Measurements from ENCODE around the gene IRF3.
"Not testable (repeated sequence)": the region's sequence is repeated elsewhere in the genome, so short reads cannot be mapped to it uniquely, and the experiment has no call there.

The IRF3 gene

DNA sequence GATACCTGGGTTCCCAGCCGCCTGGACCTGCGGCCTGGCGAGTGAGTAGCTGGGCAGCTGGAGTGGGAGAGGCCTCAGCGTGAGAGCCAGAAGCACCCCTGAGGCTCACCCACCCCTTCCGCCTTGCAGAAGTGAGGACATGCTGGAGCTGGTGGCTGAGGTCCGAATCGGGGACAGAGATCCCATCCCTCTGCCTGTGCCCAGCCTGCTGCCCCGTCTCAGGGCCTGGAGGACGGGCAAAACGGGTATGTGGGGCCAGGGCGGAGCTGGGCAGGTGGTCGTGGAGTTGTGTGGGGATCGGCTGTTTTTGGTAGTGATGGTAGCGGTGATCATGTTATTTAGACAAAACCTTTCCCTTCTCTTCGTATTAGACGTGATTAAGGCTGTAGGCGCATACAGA is 19.1 kb downstream of the IRF3 start:
- DNase-seq (ENCODE audit: low read depth in 2 of 2): no peak

DNA sequence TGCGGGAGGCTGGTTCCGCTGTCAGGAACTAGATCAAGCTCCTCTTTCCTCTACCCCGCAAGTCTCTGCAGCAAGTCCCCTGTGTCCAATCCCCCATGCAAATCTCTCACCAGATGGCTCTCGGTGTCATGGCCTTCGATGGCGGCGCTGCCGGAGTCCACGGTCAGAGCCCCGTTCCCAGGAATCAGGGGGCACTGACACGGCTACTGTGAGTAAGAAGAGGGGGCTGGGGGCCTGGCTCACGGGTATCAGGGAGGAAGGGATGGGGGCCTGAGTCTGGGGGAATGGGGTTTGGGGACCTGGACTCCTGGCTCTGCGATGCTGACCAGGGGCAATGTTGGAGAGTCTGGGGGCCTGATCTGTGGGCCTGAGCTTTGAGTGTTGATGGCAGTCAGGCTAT is 19.7 kb downstream of the IRF3 start:
- DNase-seq (ENCODE audit: low read depth in 2 of 2): no peak

DNA sequence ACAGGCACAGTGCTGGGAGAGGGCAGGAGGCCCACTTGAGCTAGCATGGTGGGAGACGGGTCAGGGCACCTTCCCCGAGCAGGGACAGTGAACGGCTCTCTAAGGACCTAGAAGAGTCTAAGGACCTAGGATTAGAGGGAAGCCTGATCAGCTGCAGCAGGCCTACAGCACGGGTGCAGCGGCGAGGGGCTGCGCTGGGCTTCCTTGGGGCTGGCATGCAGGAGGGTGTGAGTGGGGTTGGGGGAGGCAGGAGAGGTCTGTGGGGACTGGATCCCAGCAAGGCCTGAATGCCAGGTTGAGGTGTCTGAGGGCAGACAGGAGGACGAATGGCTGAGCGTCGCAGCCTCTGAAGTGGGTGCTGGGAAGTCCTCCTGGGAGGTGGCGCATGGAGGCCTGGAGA is 20.1 kb downstream of the IRF3 start:
- DNase-seq (ENCODE audit: low read depth in 2 of 2): no peak

DNA sequence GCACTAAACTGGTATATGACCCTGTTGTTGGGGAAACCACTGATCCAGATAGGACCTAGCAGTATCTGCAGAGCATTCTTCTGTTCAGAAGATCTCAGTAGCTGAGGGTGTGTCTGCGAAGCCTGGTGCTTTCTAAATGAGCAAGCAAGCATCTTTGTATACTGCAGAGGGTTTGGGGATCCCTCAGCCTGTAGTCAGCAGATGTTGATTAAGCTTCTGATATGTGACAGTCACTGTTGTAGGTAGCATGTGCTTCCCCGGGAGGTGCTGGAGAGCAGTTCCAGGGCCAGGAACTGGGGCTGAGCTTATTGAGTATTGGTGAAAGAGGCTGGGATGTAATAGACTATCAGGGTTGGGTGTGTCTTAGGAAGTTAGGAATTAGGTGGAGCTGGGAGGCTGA is 22.2 kb downstream of the IRF3 start:
- DNase-seq (ENCODE audit: low read depth in 2 of 2): no peak

DNA sequence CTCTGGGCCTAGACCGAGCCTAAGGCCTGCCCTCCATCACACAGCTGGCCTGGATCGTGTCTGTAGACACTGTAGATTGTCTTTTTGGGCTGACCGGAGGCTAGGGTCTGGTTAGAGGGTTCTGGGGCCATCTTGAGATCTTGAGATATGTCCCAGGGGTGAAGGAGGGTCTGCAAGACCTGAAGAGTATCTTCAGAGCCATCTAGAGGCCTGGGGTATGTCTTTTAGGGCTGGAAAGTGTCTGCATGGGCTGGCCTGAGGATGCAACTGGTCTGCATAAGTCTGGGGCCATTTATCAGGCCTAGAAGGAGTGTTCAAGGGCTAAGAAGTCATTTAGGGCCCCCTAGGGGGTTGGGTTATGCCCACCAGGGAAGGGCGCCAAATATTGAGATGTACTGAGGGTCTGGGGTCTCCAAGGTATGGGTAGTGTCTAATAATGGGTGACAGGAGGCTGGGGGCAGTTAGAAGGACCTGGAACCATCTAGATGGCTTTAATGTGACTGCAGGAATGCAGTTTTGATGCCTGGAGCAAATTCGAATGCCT is 23.1 kb downstream of the IRF3 start:
- DNase-seq (ENCODE audit: low read depth in 2 of 2): no peak

DNA sequence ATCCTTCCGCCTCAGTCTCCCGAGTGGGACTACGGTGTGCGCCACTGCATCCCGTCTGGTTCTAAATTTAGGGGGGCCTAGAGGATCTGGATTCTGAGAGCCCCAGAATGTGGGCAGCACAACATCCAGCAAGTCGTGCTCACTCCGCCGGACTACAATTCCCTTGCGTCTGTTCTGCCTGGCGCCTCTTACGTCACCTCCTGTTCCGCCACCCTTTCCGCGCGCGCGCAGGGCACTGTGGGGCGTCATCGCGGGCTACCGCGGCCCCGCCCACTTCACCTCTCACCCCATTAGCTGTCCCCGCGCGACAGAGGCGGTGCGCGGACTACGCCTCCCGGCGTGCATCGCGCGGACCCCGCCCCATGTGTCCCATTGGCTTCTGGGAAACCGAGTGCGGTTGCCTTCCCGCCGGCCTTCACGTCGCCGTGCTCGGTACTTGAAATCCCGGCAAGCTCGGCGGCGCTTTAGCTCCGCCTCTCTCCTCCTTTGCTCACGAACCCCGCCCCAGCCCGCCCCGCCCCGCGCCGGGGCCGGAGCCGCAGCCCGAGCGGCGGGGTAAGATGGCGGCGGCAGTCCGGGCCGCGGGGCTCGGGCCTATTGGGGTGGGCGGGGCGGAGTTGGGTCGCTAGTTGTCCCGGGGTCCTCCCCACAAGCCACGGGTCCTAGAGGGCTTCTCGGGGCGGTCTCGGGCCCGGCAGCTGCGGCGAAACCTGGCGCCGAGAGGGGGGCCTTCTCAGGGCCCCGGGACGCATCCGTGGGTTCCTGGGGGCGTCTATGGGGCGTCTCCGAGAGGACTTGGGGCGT is 23.8 kb downstream of the IRF3 start, which contains the start of gene SCAF1:
SCAF1 (plus strand) TSS at position 522 of the 804 bp plus-strand sequence. CDS start 2,818 bp downstream, outside the sequence.
- DNase-seq (ENCODE audit: low read depth in 2 of 2): peak; percentile 100

DNA sequence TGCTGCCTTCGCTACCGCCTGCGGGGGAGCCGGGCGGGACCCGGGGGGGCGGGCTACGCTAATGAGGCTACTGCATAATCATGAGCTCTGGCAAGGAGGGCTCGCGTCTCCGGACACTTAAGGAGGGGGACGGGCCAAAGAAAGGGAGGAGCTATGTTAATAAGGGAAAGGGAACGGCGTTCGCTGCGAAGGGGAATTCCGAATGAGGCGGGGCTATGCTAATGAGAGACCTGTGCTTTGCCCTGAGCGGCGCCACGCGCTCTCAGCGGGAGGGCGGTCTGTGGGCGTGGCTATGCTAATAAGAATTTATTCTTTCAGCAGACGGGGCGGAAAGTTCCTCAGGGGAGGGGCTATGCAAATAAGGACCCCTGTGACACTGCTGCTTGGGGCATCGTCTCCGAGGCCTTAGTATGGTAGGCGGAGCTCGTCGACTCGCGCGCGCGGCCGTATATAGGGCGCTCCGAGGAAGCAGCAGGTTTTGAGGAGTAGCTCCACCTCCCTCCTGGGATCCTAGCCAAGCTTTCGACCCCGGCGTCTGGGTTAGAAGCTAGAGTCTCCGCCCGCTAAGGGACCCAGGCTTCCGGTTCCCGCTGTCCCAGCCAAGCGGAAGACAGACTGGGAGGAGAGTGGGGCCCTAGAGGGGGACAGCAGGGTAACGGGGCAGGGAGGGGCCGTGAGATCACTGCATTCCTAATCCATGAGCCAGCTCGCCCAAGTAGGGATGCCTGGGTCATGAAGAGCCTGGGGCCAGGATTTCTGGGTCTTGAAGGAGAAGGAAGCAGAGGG is 25.4 kb downstream of the IRF3 start, which contains the start of gene RRAS:
RRAS (minus strand) TSS at position 31 of the 786 bp plus-strand sequence. CDS start 45 bp downstream, outside the sequence.
- peak; percentile 99 to 100 for DNase-seq (ENCODE audit: low read depth in 2 of 2)

DNA sequence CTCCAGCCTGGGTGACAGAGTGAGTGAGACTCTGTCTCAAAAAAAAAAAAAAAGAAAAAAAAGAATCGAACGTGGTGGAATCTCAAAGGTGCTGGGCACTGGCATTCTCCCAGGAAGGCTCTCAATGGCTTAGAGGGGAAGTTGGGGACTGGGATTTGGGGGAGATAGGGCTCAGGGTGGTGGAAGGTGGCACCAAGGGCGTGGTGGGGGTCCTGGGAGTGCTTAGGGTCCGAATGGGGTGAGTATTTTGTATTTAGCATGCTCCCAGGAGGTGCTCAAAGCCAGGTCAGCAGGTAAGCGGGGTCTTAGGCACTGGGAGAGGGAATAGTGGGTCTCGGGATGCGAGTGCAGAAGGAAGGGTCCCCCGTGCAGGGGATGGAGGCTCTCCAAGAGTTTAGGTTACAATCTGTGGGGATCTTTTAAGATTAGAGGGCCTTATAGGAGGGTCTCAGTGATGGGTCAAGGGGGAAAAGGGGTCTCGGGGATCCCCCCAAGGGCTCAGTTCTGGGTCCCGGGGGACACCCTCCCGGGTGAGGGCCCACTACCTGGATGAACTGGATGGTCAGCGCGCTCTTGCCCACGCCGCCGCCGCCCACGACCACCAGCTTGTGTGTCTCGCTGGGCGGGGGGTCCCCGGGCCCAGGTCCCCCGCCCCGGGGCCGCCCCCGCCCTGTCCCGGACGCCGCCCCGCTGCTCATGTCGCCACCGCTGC is 26.1 kb downstream of the IRF3 start:
- DNase-seq (ENCODE audit: low read depth in 2 of 2): no peak

DNA sequence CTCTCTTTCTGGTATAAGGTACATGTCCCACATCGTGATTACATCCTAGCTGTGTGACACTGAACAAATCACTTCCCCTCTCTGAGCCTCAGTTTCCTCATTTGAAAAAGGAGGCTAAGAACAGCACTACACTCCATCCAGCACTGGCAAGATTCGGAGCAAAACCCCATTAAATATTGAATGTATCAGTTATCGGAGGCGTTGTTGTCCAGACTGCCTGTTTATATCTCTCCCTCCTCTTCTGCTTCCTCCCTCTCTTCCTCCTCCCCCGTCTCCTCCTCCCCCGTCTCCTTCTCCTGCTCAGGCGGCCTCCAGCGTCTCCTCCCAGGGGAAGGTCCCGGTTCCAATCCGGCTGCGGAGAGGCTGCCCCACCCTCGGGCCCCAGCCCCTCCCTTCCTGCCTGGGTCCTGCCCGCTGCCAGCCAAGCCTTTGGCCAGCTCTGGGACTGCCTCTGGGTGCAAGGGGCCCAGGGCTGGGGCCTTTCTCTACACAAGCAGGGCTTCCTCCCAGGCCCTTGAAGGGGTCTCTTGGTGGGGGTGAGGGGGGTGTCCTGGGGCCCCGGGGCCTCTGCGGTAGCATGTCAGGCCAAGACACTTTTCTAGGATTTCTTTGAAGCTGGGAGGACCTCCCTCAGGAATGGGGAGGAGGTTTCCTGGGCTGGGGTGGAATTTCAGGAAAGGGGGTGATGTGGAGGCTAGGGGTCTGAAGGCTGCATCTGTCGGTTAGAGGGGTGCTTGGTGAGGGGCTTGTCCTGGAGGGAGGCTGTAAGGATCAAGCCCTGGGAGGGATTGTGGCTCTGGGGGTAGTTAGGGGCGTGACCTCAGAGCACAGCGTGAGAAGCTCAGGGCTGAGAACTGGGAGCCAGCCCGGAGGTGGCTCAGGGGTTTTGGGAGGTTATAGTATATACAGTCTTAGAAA is 27.6 kb downstream of the IRF3 start:
- DNase-seq (ENCODE audit: low read depth in 2 of 2): no peak

DNA sequence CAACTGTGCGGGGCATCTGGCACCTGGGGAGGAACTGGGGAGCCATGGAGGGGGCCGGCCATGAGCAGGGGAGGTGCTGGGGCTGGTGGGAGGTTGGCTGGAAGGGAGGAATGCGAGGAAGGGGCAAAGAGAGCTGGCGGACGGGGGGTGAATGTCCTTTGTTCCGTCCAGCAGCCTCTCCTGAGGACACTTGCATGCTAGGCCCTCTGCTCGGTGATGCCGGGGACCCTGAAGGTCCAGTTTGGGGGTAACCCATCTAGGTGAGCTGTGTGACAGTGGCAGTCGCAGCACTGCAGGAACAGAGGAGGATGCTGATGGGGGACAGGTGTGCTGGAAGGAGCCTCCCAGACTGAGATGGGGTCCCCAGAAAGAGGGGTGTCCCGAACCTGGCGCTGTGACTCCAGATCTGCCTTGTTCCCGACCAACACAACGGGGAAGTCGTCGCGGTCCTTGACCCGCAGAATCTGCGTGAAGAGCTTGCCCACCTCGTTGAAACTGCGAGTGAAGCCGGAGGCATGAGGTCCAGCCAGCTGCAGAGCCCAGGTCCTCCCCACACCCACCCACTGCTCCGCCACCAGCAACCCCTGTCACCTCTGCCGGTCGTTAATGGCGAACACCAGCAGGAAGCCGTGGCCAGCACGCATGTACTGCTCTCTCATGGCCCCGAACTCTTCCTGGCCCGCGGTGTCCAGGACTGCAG is 29.3 kb downstream of the IRF3 start:
- no peak for DNase-seq (ENCODE audit: low read depth in 2 of 2)

DNA sequence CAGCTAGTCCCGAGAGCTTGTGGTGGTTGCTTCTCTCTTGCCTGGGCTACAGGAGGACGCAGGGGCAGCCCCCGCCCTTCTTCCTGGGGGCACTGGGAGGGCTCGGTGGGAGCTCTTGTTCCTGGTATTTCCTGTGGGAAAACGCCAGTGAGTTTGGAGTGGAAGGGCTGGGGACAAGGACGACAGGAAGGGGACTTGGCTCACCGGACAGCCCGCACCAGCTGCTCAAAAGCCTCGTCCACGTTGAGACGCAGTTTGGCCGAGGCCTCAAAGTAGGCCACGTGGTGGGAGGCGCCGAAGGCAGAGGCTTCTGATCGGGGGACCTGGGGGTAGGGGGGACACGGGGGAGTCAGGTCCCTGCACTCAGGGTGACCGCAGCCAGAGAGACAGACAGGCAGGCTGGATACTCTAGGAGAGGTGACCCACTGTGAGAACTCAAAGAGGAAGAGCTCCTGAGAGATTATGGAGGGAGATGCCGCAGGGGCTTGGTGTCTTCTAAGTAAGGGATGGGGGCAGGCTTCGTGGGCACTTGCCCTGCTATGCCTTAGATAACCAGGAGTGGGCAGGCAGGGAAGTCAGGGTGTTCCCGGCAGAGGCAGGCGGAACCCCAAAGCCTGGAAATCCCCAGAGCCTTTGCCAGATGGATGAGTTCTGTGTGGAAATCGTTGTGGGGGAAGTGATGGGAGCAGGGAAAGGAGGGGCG is 30.0 kb downstream of the IRF3 start:
- no peak for DNase-seq (ENCODE audit: low read depth in 2 of 2)

DNA sequence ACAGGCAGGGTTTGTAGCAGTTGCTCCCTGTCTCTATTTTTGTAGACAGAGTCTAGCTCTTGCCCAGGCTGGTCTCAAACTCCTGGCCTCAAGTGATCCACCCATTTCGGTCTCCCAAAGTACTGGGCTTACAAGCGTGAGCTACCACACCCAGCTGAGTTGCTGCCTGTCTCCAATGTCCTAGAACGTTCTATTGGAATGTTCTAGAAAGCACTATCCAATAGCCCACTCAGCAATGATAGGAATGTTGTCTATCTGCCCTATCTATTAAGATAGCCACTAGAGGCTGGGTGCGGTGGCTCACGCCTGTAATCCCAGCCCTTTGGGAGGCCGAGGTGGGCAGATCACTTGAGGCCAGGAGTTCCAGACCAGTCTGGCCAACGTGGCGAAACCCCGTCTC is 32.4 kb downstream of the IRF3 start:
- DNase-seq (ENCODE audit: low read depth in 2 of 2): not testable (repeated sequence)

DNA sequence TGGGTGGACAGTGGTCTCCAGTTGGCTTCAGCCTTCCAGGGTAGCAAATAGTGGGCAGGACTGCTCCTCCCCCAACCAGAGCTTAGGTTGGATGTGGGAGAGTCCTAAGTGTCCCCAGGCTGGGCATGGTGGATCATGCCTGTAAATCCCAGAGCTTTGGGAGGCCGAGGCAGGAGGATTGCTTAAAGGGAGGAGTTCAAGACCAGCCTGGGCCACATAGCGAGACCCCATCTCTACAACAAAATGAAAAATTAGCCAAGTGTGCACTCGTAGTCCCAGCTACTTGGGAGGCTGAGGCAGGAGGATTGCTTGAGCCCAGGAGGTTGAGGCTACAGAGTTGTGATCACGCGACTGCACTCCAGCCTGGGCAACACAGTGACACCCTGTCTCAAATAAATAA is 33.1 kb downstream of the IRF3 start:
- no peak for DNase-seq (ENCODE audit: low read depth in 2 of 2)

DNA sequence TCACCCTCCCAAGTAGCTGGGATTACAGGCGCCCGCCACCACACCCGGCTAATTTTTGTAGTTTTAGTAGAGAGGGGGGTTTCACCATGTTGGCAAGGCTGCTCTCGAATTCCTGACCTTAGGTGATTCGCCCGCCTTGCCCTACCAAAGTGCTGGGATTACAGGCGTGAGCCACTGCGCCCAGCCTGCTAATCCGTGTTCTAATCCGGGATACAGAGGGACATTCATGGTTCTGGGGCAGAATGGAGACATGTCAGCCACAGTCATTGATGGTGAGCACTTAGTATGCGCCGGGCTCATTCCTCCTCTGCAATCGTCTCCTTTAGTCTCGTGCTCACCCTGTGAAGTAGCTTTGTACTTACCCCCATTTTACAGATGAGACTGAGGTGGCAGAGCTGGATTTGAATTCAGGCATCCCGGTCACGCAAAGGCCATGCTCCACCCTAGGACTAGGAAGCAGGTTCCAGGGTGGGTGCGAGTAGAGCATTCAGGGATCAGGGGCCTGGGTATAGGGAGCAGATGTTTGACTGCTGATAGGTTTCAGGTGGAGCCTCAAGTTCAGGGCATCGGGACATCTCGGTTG is 34.0 kb downstream of the IRF3 start:
- DNase-seq (ENCODE audit: low read depth in 2 of 2): no peak

DNA sequence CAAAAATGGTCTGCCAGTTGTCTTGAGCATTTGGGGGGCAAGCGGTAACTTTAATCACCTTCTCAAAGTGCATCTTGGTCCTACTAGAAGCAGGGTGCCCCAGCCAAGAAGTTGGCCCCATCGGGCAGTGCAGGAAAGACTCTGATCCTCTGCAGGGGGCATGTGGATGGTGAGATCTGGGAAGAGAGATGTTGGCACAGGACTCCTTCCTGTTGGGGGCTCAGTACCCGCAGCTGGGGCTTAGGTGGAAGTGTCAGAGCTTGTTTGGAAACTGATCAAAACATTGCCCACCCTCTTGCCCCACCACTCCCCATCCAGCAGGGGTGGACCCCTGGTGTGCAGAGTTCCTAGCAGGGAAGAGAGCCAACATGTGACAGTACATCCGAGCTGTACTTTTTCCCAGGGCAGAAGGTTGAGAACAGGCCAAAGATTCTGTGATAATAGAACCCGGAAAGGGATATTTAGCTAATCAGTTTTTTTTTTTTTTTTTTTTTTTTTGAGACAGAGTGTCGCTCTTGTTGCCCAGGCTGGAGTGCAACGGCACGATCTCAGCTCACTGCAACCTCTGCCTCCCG is 34.6 kb downstream of the IRF3 start:
- DNase-seq (ENCODE audit: low read depth in 2 of 2): no peak

DNA sequence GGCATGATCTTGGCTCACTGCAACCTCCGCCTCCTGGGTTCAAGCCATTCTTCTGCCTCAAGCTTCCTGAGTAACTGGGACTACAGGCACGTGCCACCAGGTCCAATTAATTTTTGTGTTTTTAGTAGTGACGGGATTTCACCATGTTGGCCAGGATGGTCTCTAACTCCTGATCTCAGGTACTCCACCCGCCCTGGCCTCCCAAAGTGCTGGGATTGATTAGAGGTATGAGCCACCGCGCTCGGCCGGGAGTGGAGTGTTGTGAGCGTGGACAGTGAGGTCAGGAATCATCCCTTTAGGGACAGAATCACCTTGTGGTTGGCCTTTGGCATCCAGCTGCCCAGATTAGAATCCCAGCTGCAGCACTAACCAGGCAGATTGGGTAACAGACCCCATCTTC is 36.0 kb downstream of the IRF3 start:
- DNase-seq (ENCODE audit: low read depth in 2 of 2): no peak

DNA sequence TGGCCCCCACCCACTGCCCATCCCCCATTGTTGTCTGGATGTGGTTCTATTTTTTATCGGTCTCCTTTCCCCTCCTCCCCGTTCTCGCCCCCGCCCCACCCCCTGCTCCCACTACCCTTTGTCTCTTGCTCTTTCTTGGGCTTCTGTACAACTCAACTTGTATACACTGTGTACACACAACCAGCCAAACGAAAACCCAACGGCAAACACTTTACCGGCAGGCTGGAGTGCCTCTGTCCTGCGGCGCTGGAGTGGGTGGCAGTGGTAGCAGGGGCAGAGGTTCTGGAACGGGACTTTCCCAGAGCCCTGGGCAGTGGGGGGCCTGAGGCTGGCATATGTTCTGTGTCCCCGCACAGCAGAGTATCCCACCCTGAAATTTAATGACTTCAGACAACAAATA is 39.4 kb downstream of the IRF3 start:
- DNase-seq (ENCODE audit: low read depth in 2 of 2): no peak

DNA sequence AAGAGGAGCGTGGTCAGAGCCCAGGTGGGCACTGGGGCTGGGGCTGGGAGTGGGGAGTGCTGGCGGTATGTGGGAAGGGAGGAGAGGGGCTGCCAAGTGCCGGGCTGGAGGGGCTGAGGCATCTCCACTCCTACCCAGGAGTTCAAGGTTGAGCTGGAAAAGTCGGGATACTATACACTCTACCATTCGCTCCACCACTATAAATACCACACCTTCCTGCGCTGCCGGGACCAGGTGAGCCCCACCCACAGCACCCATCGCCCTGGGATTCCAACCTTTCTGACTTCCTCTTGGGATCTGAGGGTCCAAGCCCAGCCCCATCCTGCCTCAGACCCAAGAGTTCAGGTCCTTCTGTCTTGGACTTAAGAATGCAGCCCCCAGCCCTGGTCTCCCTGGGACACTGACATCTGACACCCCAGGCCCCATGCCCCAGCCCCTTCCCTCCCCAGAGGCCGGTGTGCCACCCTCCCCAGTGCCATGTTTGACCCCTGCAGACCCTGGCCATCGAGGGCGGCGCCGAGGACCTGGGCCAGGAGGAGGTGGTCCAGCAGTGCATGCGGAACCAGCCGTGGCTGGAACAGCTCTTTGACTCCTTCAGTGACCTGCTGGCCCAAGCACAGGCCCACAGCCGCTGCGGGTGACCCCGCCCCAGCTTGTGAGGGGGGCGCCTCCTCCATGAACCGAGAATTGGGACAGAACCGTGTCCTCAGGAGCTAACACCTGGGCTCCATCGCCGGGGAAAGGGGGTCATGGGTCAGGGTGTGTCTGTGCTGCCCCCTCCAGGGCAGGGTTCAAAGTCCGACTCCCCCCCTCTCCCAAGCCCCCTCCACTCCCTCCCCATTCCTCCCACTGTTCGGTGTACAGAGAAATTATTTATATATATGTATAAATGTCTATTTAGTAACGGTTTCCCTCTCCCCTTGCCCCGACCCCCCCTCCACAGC is 40.4 kb downstream of the IRF3 start:
- DNase-seq (ENCODE audit: low read depth in 2 of 2): no peak

Measured in stimulated activated CD8-positive, alpha-beta memory T cell treated with anti-CD3 and anti-CD28 coated beads, Interleukin-15, amount 100 ng/mL, for 48 hours (primary cell).